Fibroblast of skin of abdomen (primary cell): Measurements from ENCODE around the gene KPNB1.
A peak's percentile ranks its signal among the peaks of the same experiment; 100 is the strongest.

Experiments
- DNase-seq: peaks from one replicate; pipeline ENCODE4 v3.0.0-alpha.2; 2013

The KPNB1 gene

GRCh38 chr17:47730681-47731080 lies 81.0 kb downstream of the KPNB1 start:
- DNase-seq, result no peak

DNA sequence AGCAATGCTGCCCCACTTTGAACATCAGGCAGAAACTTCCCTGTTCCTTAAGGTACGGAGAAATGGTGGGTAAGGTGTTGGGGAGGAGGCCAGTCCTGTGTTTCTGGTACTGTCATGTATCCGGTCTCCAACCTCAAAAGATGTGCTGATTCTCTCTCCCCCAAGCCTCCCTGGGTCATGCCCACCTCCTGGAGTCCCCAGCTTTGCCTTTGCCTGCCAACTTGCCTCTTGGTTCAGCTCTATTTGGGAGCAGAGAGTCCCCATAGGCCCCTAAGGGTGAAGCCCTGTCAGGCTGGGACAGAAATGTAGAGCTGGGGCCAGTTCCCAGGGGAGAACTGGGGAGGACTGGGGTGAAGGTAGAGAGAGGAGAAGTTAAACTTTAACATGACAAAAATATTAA lies 81.7 kb downstream of the KPNB1 start:
- no peak for DNase-seq

- no peak for DNase-seq
These were observed 82.8 kb downstream of the KPNB1 start for GRCh38 chr17:47732399-47733046.

DNA sequence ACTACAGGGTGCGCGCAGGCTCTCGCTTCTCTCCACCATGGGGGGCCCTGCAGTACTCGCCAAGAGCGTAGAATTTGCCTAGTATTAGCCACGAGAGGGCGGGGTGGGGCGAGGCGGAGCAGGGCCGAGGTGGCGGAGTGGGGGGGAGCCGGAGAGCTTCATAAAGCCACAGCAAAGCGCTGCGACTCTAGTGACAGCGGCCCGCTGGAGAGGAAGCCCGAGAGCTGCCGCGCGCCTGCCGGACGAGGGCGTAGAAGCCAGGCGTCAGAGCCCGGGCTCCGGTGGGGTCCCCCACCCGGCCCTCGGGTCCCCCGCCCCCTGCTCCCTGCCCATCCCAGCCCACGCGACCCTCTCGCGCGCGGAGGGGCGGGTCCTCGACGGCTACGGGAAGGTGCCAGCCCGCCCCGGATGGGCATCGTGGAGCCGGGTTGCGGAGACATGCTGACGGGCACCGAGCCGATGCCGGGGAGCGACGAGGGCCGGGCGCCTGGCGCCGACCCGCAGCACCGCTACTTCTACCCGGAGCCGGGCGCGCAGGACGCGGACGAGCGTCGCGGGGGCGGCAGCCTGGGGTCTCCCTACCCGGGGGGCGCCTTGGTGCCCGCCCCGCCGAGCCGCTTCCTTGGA lies 83.4 kb downstream of the KPNB1 start, which contains the start of gene TBX21:
TBX21 (plus strand) TSS at position 190 of the 627 bp plus-strand sequence; CDS start at position 409, 219 bp downstream.
- peak; percentile 6 for DNase-seq

DNA sequence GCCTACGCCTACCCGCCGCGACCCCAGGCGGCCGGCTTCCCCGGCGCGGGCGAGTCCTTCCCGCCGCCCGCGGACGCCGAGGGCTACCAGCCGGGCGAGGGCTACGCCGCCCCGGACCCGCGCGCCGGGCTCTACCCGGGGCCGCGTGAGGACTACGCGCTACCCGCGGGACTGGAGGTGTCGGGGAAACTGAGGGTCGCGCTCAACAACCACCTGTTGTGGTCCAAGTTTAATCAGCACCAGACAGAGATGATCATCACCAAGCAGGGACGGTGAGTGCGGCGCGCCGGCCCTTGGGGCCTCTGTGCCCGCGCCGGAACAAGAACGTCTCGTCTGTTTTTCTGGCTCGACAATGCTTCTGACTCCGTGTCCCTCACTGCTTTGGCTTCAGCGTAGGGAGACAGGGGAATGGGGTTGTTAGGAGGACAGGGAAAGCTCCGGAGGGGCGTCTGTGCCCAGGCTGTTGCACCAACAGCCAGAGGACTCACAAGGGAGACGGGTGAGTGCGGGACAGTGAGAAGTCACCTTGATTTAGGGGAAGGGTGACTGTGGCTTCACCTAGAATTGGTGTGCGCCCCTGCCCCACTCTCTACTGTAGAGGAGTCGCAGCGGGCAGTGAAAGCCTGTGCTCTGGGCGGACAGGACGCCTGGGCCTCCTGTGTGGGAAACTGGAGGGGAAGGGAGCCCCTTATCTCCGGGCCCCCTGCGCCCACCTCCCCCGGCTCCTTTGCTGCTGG lies 84.1 kb downstream of the KPNB1 start:
- no peak for DNase-seq

DNA sequence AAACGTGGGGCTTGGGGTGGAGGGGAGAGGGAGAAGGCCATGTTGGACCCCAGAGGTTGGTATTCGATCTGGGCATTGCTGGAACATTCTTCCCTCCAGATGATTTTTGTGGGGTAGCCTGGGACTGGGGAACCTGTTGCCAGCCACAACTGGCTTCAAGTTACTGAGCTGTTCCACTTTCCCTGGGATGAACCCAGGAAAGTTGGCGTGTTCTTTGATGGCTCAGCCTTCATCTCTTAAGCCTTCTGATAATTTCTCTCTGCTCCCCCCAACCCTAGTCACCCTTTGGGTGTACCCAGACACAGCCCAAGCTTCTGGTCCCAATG lies 85.4 kb downstream of the KPNB1 start:
- DNase-seq, result no peak
